Stimulated activated CD4-positive, alpha-beta T cell treated with anti-CD3 and anti-CD28 coated beads, Interleukin-12 subunit alpha, Interleukin-12 subunit beta, amount 100 ng/mL, for 24 hours (primary cell): Measurements from ENCODE around the gene CD79A.
A peak's percentile ranks its signal among the peaks of the same experiment; 100 is the strongest.
"Not testable (repeated sequence)": the region's sequence is repeated elsewhere in the genome, so short reads cannot be mapped to it uniquely, and the experiment has no call there.

Experiments
- DNase-seq, 2 experiments: peaks; one replicate each; pipeline ENCODE4 v3.0.0-alpha.2; 2020; ENCODE audit warnings: low read depth in 2 of 2

Gene CD79A

GRCh38 chr19:41863209-41863931, 13.7 kb upstream of the CD79A start:
- no peak for DNase-seq

GRCh38 chr19:41864374-41864773, 12.7 kb upstream of the CD79A start:
- no peak for DNase-seq

- DNase-seq: no peak
Measured at GRCh38 chr19:41866284-41866683, 10.8 kb upstream of the CD79A start.

- DNase-seq: no peak
Measured at GRCh38 chr19:41868120-41868988, 8.7 kb upstream of the CD79A start.

- DNase-seq: no peak
Measured at GRCh38 chr19:41868989-41869300, 8.1 kb upstream of the CD79A start.

- no peak for DNase-seq
Measured at GRCh38 chr19:41869374-41869955, 7.6 kb upstream of the CD79A start.

- no peak for DNase-seq
Measured at GRCh38 chr19:41870401-41870873, 6.6 kb upstream of the CD79A start.

- DNase-seq: peak in 1 of 2 experiments; percentile 63
Measured at GRCh38 chr19:41871573-41872383, 5.3 kb upstream of the CD79A start.

- no peak for DNase-seq
Measured at GRCh38 chr19:41872384-41872774, 4.7 kb upstream of the CD79A start.

GRCh38 chr19:41872775-41873647, 4.1 kb upstream of the CD79A start:
- no peak for DNase-seq

- not testable (repeated sequence) for DNase-seq
Measured at GRCh38 chr19:41875973-41876372, 1.1 kb upstream of the CD79A start.

GRCh38 chr19:41877916-41878905, 1.1 kb downstream of the CD79A start:
- DNase-seq: no peak

GRCh38 chr19:41879080-41879479, 2.0 kb downstream of the CD79A start:
- no peak for DNase-seq

GRCh38 chr19:41879670-41880328, 2.7 kb downstream of the CD79A start:
- no peak for DNase-seq

- no peak for DNase-seq
Measured at GRCh38 chr19:41880329-41880708, 3.2 kb downstream of the CD79A start.

GRCh38 chr19:41882568-41883462, 5.7 kb downstream of the CD79A start, which contains the start of gene ARHGEF1:
Gene ARHGEF1, plus strand, starts transcription at chr19:41883184. Its CDS starts 4,899 bp downstream, at chr19:41888083.
- DNase-seq: no peak

GRCh38 chr19:41883463-41883820, 6.4 kb downstream of the CD79A start:
- no peak for DNase-seq
